Stimulated activated CD8-positive, alpha-beta memory T cell treated with anti-CD3 and anti-CD28 coated beads, Interleukin-12 subunit alpha, Interleukin-12 subunit beta, amount 100 ng/mL, for 4 hours (primary cell): ENCODE measurements around the gene PKP3.

ENCODE experiments used
- DNase-seq: peaks from one replicate; pipeline ENCODE4 v3.0.0-alpha.2; 2020; ENCODE audit warnings: low read depth

The PKP3 gene

GRCh38 chr11:446891-447290, 52.9 kb downstream of the PKP3 start:
- no peak for DNase-seq

DNA sequence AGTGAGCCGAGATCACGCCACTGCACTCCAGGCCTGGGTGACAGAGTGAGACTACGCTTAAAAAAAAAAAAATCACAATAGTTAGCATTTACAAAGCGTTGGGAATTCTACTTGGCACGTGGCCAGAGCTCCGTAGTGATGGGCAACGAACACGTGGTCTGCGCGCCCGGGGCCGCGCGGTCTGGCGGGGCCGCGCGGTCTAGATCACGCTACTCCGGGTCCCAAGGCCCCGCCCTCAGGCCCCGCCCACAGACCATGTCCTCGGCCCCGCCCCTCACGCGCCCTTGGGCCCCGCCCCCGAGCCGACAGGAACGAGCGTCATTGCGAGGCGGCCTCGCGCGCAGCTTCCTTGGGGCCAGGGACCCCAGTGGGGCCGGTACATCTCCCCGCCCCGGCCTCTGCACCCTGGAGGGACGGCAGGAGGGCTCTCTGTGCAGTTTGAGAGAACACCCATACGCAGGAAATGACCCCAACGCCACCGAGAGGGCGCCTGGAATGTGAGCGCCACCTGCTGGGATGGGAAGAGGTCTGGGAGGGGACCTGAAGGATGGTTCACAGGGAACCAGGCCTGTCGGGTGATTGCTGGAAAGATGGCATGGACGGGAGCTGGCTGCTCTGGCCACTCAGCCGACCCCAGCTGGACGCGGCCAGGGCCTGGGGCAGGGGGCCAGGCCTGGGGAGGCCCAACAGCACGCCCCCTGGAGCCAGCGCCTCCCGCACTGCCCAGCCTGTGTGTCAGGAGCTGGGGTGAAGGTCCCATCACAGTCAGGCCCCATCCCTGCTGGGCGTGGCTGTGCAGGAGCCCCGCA, 54.1 kb downstream of the PKP3 start:
- peak; percentile 92 for DNase-seq

DNA sequence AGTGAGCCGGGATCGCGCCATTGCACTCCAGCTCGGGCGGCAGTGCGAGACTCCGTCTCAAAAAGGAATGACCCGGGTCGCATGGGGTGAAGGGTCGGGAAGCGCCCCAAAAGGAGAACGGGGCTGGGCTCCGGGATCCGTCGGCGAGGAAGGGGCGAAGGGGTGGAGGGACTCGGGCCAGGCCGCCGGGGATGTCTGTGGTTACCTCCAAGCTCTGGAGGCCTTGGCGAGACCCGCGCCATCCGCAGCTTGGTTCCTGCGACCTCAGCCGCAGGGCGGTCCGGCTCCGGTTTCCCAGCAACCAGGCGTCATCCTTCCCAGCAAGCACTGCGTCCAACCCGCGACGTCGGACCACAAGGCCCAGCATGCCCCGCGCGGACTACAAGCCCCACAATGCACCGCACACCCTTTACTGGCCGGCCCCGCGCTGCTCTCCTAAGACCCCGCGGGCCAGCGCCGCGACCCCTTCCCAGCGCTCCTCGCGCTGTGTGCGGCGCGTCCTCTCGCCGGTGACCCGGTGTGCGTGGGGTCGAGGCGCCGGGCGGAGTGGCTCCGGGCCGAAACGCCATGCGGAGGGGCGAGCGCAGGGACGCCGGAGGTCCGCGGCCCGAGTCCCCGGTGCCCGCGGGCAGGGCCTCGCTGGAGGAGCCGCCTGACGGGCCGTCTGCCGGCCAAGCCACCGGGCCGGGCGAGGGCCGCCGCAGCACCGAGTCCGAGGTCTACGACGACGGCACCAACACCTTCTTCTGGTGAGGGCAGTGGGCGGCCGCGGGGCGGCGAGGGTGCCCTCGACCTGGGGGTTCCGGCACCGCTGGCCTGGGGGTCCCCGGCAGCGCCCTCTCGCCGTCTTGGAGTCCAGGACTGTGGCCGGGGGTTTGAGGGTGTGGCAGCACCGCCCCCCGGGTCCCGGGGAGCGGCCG, 56.1 kb downstream of the PKP3 start, which contains the start of gene PTDSS2:
Gene PTDSS2 (plus strand): TSS at position 391 of the 920 bp plus-strand sequence. CDS start 177 bp downstream, at position 568.
- peak; percentile 88 for DNase-seq

DNA sequence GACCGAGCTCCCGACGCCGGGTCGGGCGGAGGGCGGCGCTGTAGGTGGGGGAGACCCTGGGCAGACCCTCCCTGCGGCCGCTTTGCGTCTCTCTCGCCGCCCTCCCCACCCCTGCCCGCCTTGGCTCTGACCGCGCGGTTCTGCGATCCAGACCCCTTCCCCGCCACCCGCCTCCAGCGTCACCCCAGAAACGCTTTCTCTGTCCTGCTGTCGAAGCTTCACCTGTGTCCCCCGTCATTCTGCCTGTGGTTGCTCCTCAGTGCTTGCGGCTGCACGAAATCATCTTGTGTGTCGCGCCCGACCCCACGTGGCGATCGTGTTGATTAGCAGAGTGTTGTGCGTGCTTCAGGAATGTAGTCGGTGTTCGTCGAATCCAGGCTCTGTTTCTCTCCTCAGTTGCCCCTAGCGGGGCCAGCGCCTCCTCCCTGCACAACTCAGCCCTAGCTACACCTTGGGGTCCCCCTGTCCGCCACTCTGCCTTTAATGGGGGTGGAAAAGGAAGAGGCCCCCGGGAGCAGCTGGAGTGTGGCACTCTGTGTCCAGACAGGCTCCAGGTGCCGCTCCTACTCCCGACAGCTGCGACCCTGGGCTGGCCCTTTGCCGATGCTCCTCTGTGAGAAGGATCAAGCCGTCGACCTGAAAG, 56.9 kb downstream of the PKP3 start:
- peak; percentile 59 for DNase-seq

DNA sequence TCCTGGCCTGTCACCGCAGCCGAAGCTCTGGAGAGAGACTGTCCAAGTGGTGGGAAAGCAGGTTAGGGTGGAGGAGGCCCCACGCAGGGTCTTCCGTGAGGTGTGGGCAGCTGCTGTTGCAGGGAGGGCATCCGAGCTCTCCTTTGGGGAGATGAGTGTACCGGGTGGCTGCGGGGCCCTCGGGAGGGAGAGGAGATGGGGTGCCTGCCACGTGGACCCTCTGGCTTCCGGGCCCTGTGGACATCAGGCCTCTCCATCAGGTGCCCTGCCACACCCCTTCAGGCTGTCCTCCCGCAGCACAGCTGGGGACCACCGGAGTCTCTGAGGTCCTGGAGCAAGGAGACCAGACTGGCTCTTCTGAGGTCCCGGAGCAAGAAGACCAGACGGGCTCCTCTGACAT, 57.7 kb downstream of the PKP3 start:
- no peak for DNase-seq

DNA sequence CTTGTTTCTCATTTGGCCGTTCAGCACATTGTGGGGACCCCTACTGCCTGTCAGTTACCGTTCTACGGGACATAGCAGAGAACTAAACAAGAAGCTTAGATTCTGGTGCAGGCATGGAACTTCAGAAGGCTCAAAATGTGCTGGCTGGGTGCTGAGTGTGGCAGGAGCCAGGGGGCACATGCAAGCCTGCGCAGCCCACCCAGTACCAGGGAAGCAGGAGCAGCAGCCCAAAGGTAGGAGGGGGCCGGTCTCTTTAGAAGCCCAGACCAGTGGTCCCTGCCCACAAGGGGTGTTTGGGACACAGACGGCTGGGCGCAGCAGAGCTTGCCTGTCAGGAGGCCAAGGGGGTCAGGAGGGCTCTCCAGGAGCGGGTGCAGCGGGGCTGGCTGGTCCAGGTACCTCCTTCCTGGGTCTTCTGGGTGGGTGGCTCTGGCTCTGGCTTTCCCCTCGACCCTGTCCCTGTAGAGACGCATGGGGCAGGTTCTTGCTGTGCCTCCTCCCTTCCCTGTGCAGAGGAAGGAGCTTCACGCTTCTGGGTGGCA, 58.3 kb downstream of the PKP3 start:
- no peak for DNase-seq

DNA sequence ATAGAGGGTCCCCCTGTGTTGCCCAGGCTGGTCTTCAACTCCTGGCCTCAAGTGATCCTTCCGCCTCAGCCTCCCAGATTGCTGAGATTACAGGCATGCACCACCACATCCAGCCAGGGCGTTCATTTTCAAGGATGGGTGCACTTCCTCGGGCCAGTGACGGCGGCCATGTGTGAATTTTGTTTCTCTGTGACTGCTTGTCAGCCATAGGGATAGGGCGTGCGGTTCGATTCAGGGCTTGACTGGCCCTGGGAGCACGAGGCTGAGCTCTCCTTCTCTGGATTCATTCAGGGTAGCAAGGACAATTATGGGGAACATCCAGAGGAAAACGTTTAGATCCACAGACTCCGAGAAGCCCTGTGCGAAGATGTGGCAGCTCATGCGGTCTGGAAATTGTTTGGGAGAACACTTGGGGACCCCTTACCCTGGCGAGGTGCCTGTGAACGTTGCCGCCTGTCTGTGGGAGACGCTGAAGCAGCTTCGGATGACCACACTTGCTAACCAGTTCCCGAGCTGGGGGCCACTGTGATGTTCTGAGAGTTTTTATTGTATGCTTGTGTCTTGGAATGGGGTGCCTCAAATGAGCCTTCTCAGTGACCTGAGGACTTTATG, 59.0 kb downstream of the PKP3 start:
- no peak for DNase-seq

DNA sequence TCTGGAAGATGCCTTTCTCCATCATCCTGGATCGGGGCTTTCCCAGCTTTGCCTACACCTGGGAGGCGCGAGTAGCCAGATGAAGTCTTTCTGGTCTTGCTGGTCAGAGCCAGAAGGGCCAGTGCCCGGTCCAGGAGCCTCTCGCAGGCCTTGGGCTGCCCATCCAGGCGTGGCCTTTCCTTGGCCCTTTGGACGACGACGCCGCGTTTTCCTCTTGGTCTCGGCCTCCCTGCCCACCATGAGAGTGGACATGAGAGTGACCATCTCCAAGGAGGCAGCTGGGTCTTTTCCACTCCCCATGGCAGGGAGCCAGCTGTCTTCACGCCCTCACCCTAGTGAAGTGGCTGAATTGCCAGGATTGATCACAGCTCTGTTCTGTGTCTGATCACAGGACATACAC, 59.6 kb downstream of the PKP3 start:
- DNase-seq = no peak

- DNase-seq = no peak
Measured at GRCh38 chr11:454043-454442, 60.0 kb downstream of the PKP3 start.
